Measurements from ENCODE around the gene RBBP8NL.

RBBP8NL gene

DNA sequence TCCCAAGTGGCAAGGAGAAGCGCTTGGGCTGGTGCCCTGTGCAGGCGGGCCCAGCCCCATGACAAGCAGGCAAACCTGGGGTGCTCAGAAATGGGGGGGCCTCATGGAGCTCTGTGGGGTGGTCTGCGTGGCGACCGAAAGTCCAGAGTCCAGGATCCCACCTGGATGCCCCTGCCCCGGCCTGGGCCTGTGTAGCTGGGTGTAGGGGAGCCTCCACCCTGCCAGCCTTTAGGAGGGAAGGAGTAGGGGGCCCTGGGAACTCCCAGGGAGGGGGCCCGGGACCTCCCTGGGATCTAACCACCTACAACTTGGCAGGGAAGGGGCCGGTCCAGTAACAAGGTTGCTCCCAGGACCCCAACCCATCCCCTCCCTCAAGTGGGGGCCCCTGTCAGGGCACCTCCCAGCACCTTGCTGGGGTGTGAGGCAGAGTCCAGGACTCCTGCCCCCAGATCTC is 55.7 kb downstream of the RBBP8NL start:
- DNase-seq: no peak
- intact Hi-C loops (cut with DNase I; ENCODE audit: low total_unique reads): no loop called here
- no peaks in the 10 kb centered on the region for H3K36me3 ChIP-seq
- peaks cover 25 to 87% (median 81%) of the 10 kb centered on the region in 4 donors for H3K4me1 ChIP-seq
- H3K27ac ChIP-seq: peak overlapping the region; percentile 96 to 98
- TF ChIP-seq CTCF (IDR thresholded peaks at IDR 0.05): no peak
- no peaks in the 10 kb centered on the region for H3K9me3 ChIP-seq
- no peaks in the 10 kb centered on the region for H3K27me3 ChIP-seq
- peak overlapping the region in 1 of 2 donors; percentile 15 for H3K4me3 ChIP-seq

DNA sequence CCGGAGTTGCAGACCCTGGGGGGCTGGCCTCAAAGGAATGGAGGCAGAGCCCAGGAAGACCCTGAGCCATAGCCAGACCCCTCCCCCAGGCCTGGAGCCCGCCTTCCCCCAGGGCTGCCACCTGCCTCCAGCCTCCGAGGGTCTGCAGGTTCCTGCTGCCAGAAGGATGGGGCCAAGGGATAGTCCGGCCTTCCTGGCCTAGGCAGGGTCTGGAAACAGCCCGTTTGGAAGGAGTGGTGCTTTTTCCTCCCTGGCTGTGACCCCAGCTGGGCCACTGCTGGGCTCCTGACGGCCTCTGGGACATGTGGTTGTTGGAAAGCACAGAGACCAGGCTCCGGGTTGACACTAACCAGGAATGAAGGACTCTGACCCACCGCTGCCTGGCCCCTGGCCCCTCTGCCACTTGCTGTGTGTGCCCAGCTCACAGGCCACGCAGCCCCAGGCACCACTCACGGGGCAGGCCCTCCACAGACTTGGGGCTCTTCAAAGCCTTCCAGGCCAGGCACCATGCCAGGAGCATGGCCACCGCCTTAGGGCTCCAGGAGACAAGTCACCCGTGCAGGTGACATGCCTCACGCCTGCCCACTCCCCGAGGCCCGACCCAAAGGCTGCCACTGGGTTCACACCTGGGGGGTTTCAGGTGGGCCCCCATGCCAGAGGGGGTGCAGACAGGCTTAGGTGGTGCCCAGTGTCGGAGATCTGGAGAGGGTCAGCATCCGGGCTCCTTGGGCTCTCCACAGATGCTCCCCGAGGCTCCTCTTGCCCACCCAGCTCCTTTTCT is 56.3 kb downstream of the RBBP8NL start:
- H3K4me1 ChIP-seq: peaks cover 22 to 87% (median 76%) of the 10 kb centered on the region in 4 donors
- TF ChIP-seq CTCF (IDR thresholded peaks at IDR 0.05): no peak
- no peak overlapping the region for H3K4me3 ChIP-seq
- intact Hi-C loops (cut with DNase I; ENCODE audit: low total_unique reads): no loop called here
- no peaks in the 10 kb centered on the region for H3K9me3 ChIP-seq
- no peak for DNase-seq
- H3K27ac ChIP-seq: peak overlapping the region; percentile 96 to 98
- H3K27me3 ChIP-seq: no peaks in the 10 kb centered on the region
- H3K36me3 ChIP-seq: no peaks in the 10 kb centered on the region

GRCh38 chr20:62370115-62370806 is 57.1 kb downstream of the RBBP8NL start:
- Histone ChIP-seq H3K4me3 (no peak overlapping the region), H3K36me3 (no peaks in the 10 kb centered on the region), H3K4me1 (peaks cover 22 to 87% (median 76%) of the 10 kb centered on the region in 4 donors), H3K27ac (peak overlapping the region; percentile 96 to 98), H3K27me3 (no peaks in the 10 kb centered on the region), H3K9me3 (no peaks in the 10 kb centered on the region)
- TF ChIP-seq CTCF (IDR thresholded peaks at IDR 0.05): no peak
- intact Hi-C loops (cut with DNase I; ENCODE audit: low total_unique reads): no loop called here
- peak in 1 of 2 donors; percentile 83 for DNase-seq

- H3K36me3 ChIP-seq: no peaks in the 10 kb centered on the region
- no peaks in the 10 kb centered on the region for H3K9me3 ChIP-seq
- H3K4me1 ChIP-seq: peaks cover 22 to 87% (median 74%) of the 10 kb centered on the region in 4 donors
- DNase-seq: no peak
- H3K27me3 ChIP-seq: no peaks in the 10 kb centered on the region
- peak overlapping the region; percentile 96 to 98 for H3K27ac ChIP-seq
- no peak for TF ChIP-seq CTCF (IDR thresholded peaks at IDR 0.05)
- H3K4me3 ChIP-seq: no peak overlapping the region
- intact Hi-C loops (cut with DNase I; ENCODE audit: low total_unique reads): no loop called here
Observed at GRCh38 chr20:62369815-62370114, 57.6 kb downstream of the RBBP8NL start.

DNA sequence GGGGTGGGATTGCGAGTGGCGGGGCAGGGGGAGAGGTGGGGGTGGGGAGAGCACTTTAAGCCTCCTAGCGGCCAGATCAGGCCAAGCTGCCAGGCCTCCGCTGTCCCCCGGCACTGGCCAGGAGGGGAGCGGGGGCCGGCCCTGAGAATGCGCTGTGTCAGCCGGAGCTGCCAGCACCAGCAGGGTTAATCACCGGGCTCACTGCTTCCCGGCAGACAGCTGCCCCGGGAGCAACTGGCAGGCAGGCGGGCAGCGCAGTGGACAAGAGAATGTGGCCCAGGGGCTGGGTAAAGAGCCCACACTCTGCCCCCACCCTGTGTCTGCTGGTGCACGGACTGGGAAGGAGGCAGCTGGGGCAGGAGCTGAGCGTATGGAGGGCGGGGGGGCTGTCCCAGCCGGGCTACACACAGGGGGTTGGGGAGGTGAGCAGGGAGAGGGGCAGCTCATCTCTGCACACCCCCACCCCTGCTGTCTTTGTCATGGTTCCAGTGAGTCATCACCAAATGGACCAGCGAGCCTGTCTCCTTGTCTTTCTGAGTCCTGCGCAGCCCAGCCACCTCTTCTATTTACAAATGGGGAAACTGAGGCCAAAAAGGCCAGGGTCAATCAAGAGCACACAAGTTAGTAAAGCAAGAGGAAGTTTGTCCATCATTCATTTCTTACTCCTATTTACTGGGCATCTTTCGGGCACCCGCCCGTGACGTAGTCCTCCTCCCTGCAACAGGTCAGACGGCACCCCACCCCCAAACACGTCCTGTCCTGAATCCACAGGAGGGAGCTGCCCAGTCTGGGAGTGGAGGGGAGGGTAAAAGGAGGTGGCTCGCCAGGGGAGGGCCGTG is 58.1 kb downstream of the RBBP8NL start:
- intact Hi-C loops (cut with DNase I; ENCODE audit: low total_unique reads): no loop called here
- Histone ChIP-seq H3K27me3 (no peaks in the 10 kb centered on the region), H3K36me3 (no peaks in the 10 kb centered on the region), H3K4me1 (peaks cover 22 to 87% (median 74%) of the 10 kb centered on the region in 4 donors), H3K27ac (peak overlapping the region; percentile 96 to 98), H3K9me3 (no peaks in the 10 kb centered on the region), H3K4me3 (peak overlapping the region; percentile 77 to 93)
- no peak for DNase-seq
- TF ChIP-seq CTCF (IDR thresholded peaks at IDR 0.05): peak in 1 of 2 experiments; percentile 45

Data from tibial artery (tissue), 4 donors.